GM12891 (cell line): Measurements from ENCODE around the gene KAZN.

Experiments used
- DNase-seq: peaks from one replicate; pipeline ENCODE4 v3.0.0; 2011; ENCODE audit warnings: low spot score; ENCODE audit not compliant: insufficient read length
- FAIRE-seq: peaks from 2 replicates; lab custom pipeline; 2011; peaks lifted over from hg19 to GRCh38; lab: Jason Lieb, UNC
- PAX5 ChIP-seq: IDR thresholded peaks from 2 replicates; pipeline ENCODE4 v1.6.1; 2011; ENCODE audit warnings: low read length, moderate library complexity, mild to moderate bottlenecking; ENCODE audit not compliant: insufficient read depth, severe bottlenecking
- POLR2A ChIP-seq: IDR thresholded peaks from 2 replicates; pipeline ENCODE4 v1.6.1; 2011; ENCODE audit warnings: low read depth, low read length, control low read depth
- POLR2AphosphoS5 ChIP-seq: IDR thresholded peaks from 2 replicates; pipeline ENCODE4 v1.6.1; 2011; ENCODE audit warnings: low read depth, low read length, control low read depth
- POU2F2 ChIP-seq: IDR thresholded peaks from 2 replicates; pipeline ENCODE4 v1.6.1; 2011; ENCODE audit warnings: low read depth, mild to moderate bottlenecking, control low read depth, low read length, moderate library complexity
- SPI1 ChIP-seq: IDR thresholded peaks from 2 replicates; pipeline ENCODE4 v1.6.1; 2011; ENCODE audit warnings: low read depth, low read length, control low read depth
- TAF1 ChIP-seq: IDR thresholded peaks from 2 replicates; pipeline ENCODE4 v1.6.1; 2011; ENCODE audit warnings: low read depth, low read length, control low read depth

KAZN gene

GRCh38 chr1:14777516-14778506 is 179.3 kb downstream of the KAZN start:
- TF ChIP-seq PAX5 (no peak), POLR2A (no peak), POLR2AphosphoS5 (no peak), POU2F2 (no peak), SPI1 (no peak), TAF1 (no peak)
- FAIRE-seq (no peak), DNase-seq (no peak)

- TF ChIP-seq POLR2AphosphoS5: no peak
- TF ChIP-seq POLR2A: no peak
- TF ChIP-seq TAF1: no peak
- TF ChIP-seq POU2F2: no peak
- no peak for TF ChIP-seq SPI1
- no peak for TF ChIP-seq PAX5
- FAIRE-seq (no peak), DNase-seq (no peak)
Observed at GRCh38 chr1:14778541-14778897, 180.0 kb downstream of the KAZN start.

- TF ChIP-seq PAX5 (no peak), POU2F2 (no peak)
- FAIRE-seq (no peak), DNase-seq (peak; percentile 39)
Observed at GRCh38 chr1:14778898-14779865, 180.7 kb downstream of the KAZN start.

- DNase-seq (no peak), FAIRE-seq (no peak)
- TF ChIP-seq TAF1 (no peak), POLR2A (no peak), PAX5 (no peak), POU2F2 (no peak), SPI1 (no peak), POLR2AphosphoS5 (no peak)
Observed at GRCh38 chr1:14780271-14780670, 181.8 kb downstream of the KAZN start.

- no peak for TF ChIP-seq TAF1
- TF ChIP-seq POU2F2: no peak
- DNase-seq (no peak), FAIRE-seq (no peak)
Observed at GRCh38 chr1:14781811-14782210, 183.3 kb downstream of the KAZN start.

GRCh38 chr1:14782741-14783591 is 184.5 kb downstream of the KAZN start:
- no peak for TF ChIP-seq POLR2AphosphoS5
- no peak for TF ChIP-seq SPI1
- no peak for TF ChIP-seq PAX5
- TF ChIP-seq TAF1: no peak
- no peak for TF ChIP-seq POLR2A
- no peak for TF ChIP-seq POU2F2
- FAIRE-seq: no peak
- DNase-seq: no peak

- no peak for TF ChIP-seq TAF1
- no peak for DNase-seq
- FAIRE-seq: no peak
Observed at GRCh38 chr1:14783592-14783886, 185.1 kb downstream of the KAZN start.

GRCh38 chr1:14784790-14785773 is 186.6 kb downstream of the KAZN start:
- DNase-seq: no peak
- TF ChIP-seq PAX5: no peak
- TF ChIP-seq POLR2AphosphoS5: no peak
- no peak for TF ChIP-seq POLR2A
- no peak for TF ChIP-seq TAF1
- TF ChIP-seq POU2F2: no peak
- no peak for TF ChIP-seq SPI1
- no peak for FAIRE-seq

- no peak for FAIRE-seq
- DNase-seq: no peak
- no peak for TF ChIP-seq SPI1
- TF ChIP-seq POLR2AphosphoS5: no peak
- TF ChIP-seq POLR2A: no peak
- TF ChIP-seq TAF1: no peak
- no peak for TF ChIP-seq POU2F2
- TF ChIP-seq PAX5: no peak
Observed at GRCh38 chr1:14786109-14786675, 187.7 kb downstream of the KAZN start.
